ENCODE results near the gene ERBB4. TPM values are rescaled to one million over a fixed set of nuclear protein-coding genes. Genes with fewer than 3 reads are reported as not detected.

ERBB4 gene
- polyA plus RNA-seq, 2 of the 4 experiments (the other 2 are of a cell fraction): not detected

DNA sequence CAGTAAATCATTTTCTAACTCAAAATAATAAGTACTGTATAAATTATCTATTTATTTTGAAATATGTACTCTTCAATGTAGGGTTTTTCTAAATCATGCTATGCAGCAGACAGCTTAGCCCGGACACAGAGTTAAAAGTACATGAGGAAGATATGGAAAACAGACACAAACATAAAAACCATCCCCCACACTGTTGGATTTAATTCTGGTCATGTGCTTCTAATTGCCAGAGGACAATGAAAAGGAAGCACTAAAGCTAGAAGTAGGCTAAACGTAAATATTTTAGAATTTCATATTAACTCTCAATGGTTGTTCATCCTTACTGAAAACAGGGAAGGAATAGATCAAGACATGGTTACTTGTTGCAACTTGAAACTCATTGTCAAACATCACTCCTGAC lies 420.7 kb downstream of the ERBB4 start (continued):
- TF ChIP-seq, protein P1, sequence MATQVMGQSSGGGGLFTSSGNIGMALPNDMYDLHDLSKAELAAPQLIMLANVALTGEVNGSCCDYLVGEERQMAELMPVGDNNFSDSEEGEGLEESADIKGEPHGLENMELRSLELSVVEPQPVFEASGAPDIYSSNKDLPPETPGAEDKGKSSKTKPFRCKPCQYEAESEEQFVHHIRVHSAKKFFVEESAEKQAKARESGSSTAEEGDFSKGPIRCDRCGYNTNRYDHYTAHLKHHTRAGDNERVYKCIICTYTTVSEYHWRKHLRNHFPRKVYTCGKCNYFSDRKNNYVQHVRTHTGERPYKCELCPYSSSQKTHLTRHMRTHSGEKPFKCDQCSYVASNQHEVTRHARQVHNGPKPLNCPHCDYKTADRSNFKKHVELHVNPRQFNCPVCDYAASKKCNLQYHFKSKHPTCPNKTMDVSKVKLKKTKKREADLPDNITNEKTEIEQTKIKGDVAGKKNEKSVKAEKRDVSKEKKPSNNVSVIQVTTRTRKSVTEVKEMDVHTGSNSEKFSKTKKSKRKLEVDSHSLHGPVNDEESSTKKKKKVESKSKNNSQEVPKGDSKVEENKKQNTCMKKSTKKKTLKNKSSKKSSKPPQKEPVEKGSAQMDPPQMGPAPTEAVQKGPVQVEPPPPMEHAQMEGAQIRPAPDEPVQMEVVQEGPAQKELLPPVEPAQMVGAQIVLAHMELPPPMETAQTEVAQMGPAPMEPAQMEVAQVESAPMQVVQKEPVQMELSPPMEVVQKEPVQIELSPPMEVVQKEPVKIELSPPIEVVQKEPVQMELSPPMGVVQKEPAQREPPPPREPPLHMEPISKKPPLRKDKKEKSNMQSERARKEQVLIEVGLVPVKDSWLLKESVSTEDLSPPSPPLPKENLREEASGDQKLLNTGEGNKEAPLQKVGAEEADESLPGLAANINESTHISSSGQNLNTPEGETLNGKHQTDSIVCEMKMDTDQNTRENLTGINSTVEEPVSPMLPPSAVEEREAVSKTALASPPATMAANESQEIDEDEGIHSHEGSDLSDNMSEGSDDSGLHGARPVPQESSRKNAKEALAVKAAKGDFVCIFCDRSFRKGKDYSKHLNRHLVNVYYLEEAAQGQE (IDR thresholded peaks at IDR 0.05): no peak
- no peak for TF ChIP-seq ZNF302 (CRISPR knock-in tag; IDR thresholded peaks at IDR 0.05)
- TF ChIP-seq RARB (CRISPR knock-in tag; IDR thresholded peaks at IDR 0.05): no peak

DNA sequence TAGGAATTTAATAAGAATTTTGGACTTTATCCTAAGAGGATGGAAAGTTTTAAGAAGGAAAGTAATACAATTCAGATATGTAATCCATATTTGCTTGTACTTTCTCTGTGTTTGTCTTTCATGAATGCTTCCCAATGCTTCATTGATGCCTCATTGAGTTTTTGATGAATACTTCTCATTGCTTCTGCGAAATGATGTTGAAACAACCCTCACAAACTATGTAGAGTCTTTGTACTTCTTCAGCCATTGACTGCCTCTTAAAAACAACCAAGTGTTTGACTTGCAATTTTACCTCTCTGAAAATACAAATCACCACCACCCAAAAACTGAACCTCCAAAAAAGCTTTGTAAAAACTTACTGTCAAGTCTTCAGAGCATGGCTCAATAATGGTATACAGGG lies 424.1 kb downstream of the ERBB4 start:
- ChIA-PET CTCF (no interaction called here), POLR2A (no interaction called here)
- no peak overlapping the region for H3K4me3 ChIP-seq
- H3K27ac ChIP-seq: no peak overlapping the region
- no peaks in the 10 kb centered on the region for H3K4me1 ChIP-seq
- FAIRE-seq (no peak), DNase-seq (ENCODE audit: low read depth in 1 of 2, low spot score in 1 of 2) (no peak), ATAC-seq (no peak)
- WGBS (ENCODE audit: missing lambda C conversion rate): 39% methylated on average over 1 of the region's 1 CpG
- no peaks in the 10 kb centered on the region for H3K9me3 ChIP-seq
- TF ChIP-seq ZSCAN20 (CRISPR knock-in tag; IDR thresholded peaks at IDR 0.05) (no peak), RAD21 (conservative IDR thresholded peaks at IDR 0.05 in 1 of 2, IDR thresholded peaks at IDR 0.05 in 1 of 2) (no peak), RFX5 (IDR thresholded peaks at IDR 0.05) (no peak), EHF (CRISPR knock-in tag; IDR thresholded peaks at IDR 0.05) (no peak)
- no peak overlapping the region for H3K4me2 ChIP-seq

DNA sequence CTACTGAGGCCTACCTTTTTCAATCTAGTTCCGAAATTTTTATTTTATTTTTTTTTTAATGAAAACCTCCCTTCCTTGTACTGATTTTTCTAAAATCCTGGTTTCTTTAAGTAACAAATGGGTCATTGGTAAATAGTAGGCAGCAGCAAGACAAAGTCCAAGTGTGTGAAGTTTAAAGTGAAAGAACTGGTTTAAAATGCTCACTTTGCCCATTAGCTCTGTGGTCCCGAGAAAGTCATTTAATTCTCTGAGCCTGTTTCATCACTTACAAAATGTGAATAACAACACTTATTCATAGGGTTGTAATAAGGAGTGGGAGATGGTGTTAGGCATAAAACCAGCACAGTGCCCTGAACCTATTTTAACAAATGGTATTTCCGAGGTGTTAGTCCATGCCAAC lies 426.2 kb downstream of the ERBB4 start:
- Histone ChIP-seq H3K4me2 (no peak overlapping the region), H3K27ac (no peak overlapping the region), H3K9me3 (no peaks in the 10 kb centered on the region), H3K4me3 (no peak overlapping the region), H3K4me1 (no peaks in the 10 kb centered on the region)
- TF ChIP-seq RARB (CRISPR knock-in tag; IDR thresholded peaks at IDR 0.05): no peak
- TF ChIP-seq, protein P2, sequence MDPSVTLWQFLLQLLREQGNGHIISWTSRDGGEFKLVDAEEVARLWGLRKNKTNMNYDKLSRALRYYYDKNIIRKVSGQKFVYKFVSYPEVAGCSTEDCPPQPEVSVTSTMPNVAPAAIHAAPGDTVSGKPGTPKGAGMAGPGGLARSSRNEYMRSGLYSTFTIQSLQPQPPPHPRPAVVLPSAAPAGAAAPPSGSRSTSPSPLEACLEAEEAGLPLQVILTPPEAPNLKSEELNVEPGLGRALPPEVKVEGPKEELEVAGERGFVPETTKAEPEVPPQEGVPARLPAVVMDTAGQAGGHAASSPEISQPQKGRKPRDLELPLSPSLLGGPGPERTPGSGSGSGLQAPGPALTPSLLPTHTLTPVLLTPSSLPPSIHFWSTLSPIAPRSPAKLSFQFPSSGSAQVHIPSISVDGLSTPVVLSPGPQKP (IDR thresholded peaks at IDR 0.05; ENCODE audit: low read depth, low read length): no peak
- TF ChIP-seq POLR2AphosphoS2 (conservative IDR thresholded peaks at IDR 0.05; ENCODE audit: low read length): no peak
- TF ChIP-seq JUN (IDR thresholded peaks at IDR 0.05): no peak
- TF ChIP-seq ZNF302 (CRISPR knock-in tag; IDR thresholded peaks at IDR 0.05): no peak
- no peak for TF ChIP-seq EHF (CRISPR knock-in tag; IDR thresholded peaks at IDR 0.05)
- no peak for TF ChIP-seq RCOR1 (IDR thresholded peaks at IDR 0.05; ENCODE audit: low read depth, low read length)
- DNase-seq (ENCODE audit: low read depth in 1 of 2, low spot score in 1 of 2) (no peak), FAIRE-seq (no peak), ATAC-seq (no peak)
- POLR2A ChIA-PET: no interaction called here
- CTCF ChIA-PET: no interaction called here
- WGBS (ENCODE audit: missing lambda C conversion rate): 48% methylated on average over 3 of the region's 3 CpGs

DNA sequence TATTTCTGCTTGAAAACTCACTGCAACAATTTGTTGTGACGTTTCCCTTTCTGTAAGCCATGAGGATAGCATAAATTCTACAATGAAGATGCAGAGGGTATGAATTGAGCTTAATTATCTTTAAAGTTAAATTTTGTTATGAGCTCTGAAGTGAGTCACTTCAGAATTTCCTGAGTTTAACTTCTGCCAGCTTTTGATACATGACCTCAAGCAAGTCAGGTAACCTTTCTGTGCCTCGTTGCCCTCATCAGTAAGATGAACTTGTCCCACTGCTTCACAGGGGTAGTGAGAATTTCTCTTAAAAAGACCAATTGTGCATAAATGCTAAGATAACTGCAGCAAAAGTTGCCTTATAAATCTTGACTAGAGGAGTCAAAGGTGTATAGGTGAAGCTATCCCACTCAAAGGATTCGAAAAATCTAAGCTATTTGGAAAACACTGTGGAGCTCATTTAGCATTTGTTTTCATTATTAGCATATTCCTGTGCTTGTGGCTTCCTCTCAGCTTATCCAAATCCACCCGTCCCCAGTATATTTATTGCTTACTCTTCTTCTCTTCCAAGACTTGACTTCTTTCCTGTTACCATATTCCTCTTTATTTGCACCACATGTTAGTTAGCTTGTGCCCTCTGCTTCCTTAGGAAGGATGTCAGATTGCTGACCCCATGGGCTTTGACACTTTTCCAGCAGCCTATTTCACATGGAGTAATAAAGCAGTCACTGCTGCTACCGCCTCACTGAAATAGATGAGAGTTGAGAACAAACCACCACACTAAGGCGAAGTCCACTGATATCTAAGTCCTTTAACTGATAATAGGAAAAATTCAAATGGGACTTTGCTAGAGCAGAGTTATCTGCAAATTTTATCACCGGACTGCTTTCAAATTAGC lies 428.6 kb downstream of the ERBB4 start:
- 33% methylated on average over 7 of the region's 7 CpGs for WGBS (ENCODE audit: missing lambda C conversion rate)
- CTCF ChIA-PET: no interaction called here
- no peak overlapping the region for H3K27ac ChIP-seq

More for the DNA sequence above, 428.6 kb downstream of the ERBB4 start:
- no peak for FAIRE-seq
- H3K9me3 ChIP-seq: no peaks in the 10 kb centered on the region
- no peak for DNase-seq (ENCODE audit: low read depth in 1 of 2, low spot score in 1 of 2)
- no peak overlapping the region for H3K4me3 ChIP-seq
- no peak for ATAC-seq
- H3K4me1 ChIP-seq: no peaks in the 10 kb centered on the region
- H3K4me2 ChIP-seq: no peak overlapping the region
- TF ChIP-seq RARB (CRISPR knock-in tag; IDR thresholded peaks at IDR 0.05) (no peak), CEBPB (IDR thresholded peaks at IDR 0.05) (no peak), TP53 (CRISPR knock-in tag; IDR thresholded peaks at IDR 0.05) (no peak)
- TF ChIP-seq, protein P3, sequence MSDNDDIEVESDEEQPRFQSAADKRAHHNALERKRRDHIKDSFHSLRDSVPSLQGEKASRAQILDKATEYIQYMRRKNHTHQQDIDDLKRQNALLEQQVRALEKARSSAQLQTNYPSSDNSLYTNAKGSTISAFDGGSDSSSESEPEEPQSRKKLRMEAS (IDR thresholded peaks at IDR 0.05): no peak
- POLR2A ChIA-PET: no interaction called here
